Aorta (tissue), 5 donors: Measurements from ENCODE around the gene WDR59. TPM values are rescaled to one million over a fixed set of nuclear protein-coding genes. Genes with fewer than 3 reads are reported as not detected.

ENCODE experiments used
- ATAC-seq: fragments of 200-7000 bp; cut with Tn5 transposase; one replicate; pipeline ENCODE4 v1.9.1; 2022; ENCODE audit warnings: moderate library complexity; ENCODE audit not compliant: low FRiP score
- DNase-seq, 2 donors: peaks; one replicate each; pipeline ENCODE4 v3.0.0-alpha.2; 2020
- H3K27ac ChIP-seq, 2 donors: one replicate each; pipeline ENCODE4 v1.5.1; 2013; ENCODE audit warnings: low read length in 2 of 2, mild to moderate bottlenecking in 2 of 2, moderate library complexity in 2 of 2, control low read depth in 1 of 2, inconsistent platforms in 1 of 2, low read depth in 1 of 2
- H3K27me3 ChIP-seq, 2 donors: one replicate each; pipeline ENCODE4 v1.6.1; 2013; ENCODE audit warnings: control low read depth in 1 of 2, low read length in 1 of 2, mild to moderate bottlenecking in 1 of 2, moderate library complexity in 1 of 2; ENCODE audit not compliant: insufficient read depth in 2 of 2, control insufficient read depth in 1 of 2
- H3K36me3 ChIP-seq, 2 donors: one replicate each; pipeline ENCODE4 v1.6.1; 2013; ENCODE audit warnings: control low read depth in 1 of 2, low read length in 1 of 2, mild to moderate bottlenecking in 1 of 2; ENCODE audit not compliant: insufficient read depth in 2 of 2, control insufficient read depth in 1 of 2
- H3K4me1 ChIP-seq, 2 donors: one replicate each; pipeline ENCODE4 v1.6.1; 2013; ENCODE audit warnings: low read length in 2 of 2, control low read depth in 1 of 2, mild to moderate bottlenecking in 1 of 2, moderate library complexity in 1 of 2; ENCODE audit not compliant: insufficient read depth in 2 of 2, control insufficient read depth in 1 of 2
- H3K4me3 ChIP-seq, 2 donors: one replicate each; pipeline ENCODE4 v1.5.1; 2013; ENCODE audit warnings: low read length in 2 of 2, control low read depth in 1 of 2, mild to moderate bottlenecking in 1 of 2
- H3K9me3 ChIP-seq: one replicate; pipeline ENCODE4 v1.6.1; 2013; ENCODE audit warnings: mild to moderate bottlenecking, low read length; ENCODE audit not compliant: control insufficient read depth
- WGBS, 2 donors: extraction: QIAGEN DNeasy Blood & Tissue Kit; methylation state at CpG; one replicate each; pipeline ENCODE4 v1.1.7; 2013; 5-methylcytosine and 5-hydroxymethylcytosine counted together
- intact Hi-C, 2 donors: fragments of 100-400 bp; cut with DNase I; formaldehyde crosslinking; loops; one replicate each; pipeline versions ENCODE4 v1.14.2 to v1.15.0; 2022
- polyA plus RNA-seq, 2 donors: library from polyadenylated mRNA; stranded (reverse); fragments of 200-250 nt; gene quantifications; one replicate each; pipeline ENCODE4 v1.2.3, GENCODE V29; 2013
- total RNA-seq, 2 donors: library from RNA; stranded (reverse); fragmentation: NEBNext Ultra II Directional; extraction: Animal tissue kit (Norgen Biotek cat#: 25700); gene quantifications; one replicate each; pipeline ENCODE4 v1.2.1, GENCODE V29; 2021
- donor health status: healthy with polysubstance abuse.
- donor health status: Bipolar disorder and iron deficiency.
- donor health status: DM: no; HTN: no; CAD: no.
- donor health status: DM: no; HTN: no; CAD: no.
- donor health status: DM: yes; HTN: yes; CAD: no.

Gene WDR59
- total and polyA plus RNA-seq, 4 donors: 12.8 to 78.1 (median 48.3) TPM

- no peaks in the 10 kb centered on the region for H3K9me3 ChIP-seq
- no peak overlapping the region for H3K27ac ChIP-seq
- DNase-seq (no peak), ATAC-seq (no peak)
- no peaks in the 10 kb centered on the region for H3K4me1 ChIP-seq
- no peak overlapping the region for H3K4me3 ChIP-seq
- H3K27me3 ChIP-seq: no peaks in the 10 kb centered on the region
- intact Hi-C loops: no loop called here
- 90 to 92% methylated on average over 14 of the region's 14 CpGs for WGBS, 2 donors
- peaks cover 2 to 20% of the 10 kb centered on the region in 2 donors for H3K36me3 ChIP-seq
Observed at GRCh38 chr16:74896389-74897370, 88.2 kb downstream of the WDR59 start.

GRCh38 chr16:74893541-74893940 lies 91.4 kb downstream of the WDR59 start:
- no peak for DNase-seq
- ATAC-seq: no peak
- Histone ChIP-seq H3K4me1 (no peaks in the 10 kb centered on the region), H3K9me3 (no peaks in the 10 kb centered on the region), H3K27me3 (no peaks in the 10 kb centered on the region), H3K4me3 (no peak overlapping the region), H3K36me3 (peaks cover 4 to 14% of the 10 kb centered on the region in 2 donors), H3K27ac (no peak overlapping the region)
- 92 to 94% methylated on average over 4 of the region's 4 CpGs for WGBS, 2 donors
- intact Hi-C loops: no loop called here

GRCh38 chr16:74892574-74893461 lies 92.1 kb downstream of the WDR59 start:
- no peaks in the 10 kb centered on the region for H3K27me3 ChIP-seq
- ATAC-seq (no peak), DNase-seq (no peak)
- intact Hi-C loops: no loop called here
- peaks cover 6 to 16% of the 10 kb centered on the region in 2 donors for H3K36me3 ChIP-seq
- 85 to 87% methylated on average over 8 of the region's 8 CpGs for WGBS, 2 donors
- no peak overlapping the region for H3K4me3 ChIP-seq
- no peak overlapping the region for H3K27ac ChIP-seq
- no peaks in the 10 kb centered on the region for H3K9me3 ChIP-seq
- H3K4me1 ChIP-seq: no peaks in the 10 kb centered on the region

- Histone ChIP-seq H3K9me3 (no peaks in the 10 kb centered on the region), H3K4me3 (no peak overlapping the region), H3K4me1 (no peaks in the 10 kb centered on the region), H3K27ac (no peak overlapping the region), H3K27me3 (no peaks in the 10 kb centered on the region), H3K36me3 (peaks cover 7 to 22% of the 10 kb centered on the region in 2 donors)
- WGBS, 2 donors: 80 to 85% methylated on average over 6 of the region's 6 CpGs
- no peak for DNase-seq
- no peak for ATAC-seq
- intact Hi-C loops: no loop called here
Observed at GRCh38 chr16:74888888-74889287, 96.0 kb downstream of the WDR59 start.

GRCh38 chr16:74888232-74888862 lies 96.6 kb downstream of the WDR59 start:
- Histone ChIP-seq H3K4me3 (no peak overlapping the region), H3K27me3 (no peaks in the 10 kb centered on the region), H3K36me3 (peaks cover 11 to 18% of the 10 kb centered on the region in 2 donors), H3K9me3 (no peaks in the 10 kb centered on the region), H3K4me1 (no peaks in the 10 kb centered on the region), H3K27ac (no peak overlapping the region)
- ATAC-seq (no peak), DNase-seq (no peak)
- 94 to 96% methylated on average over 13 of the region's 13 CpGs for WGBS, 2 donors
- intact Hi-C loops: no loop called here

GRCh38 chr16:74887084-74887483 lies 97.8 kb downstream of the WDR59 start:
- intact Hi-C loops: no loop called here

GRCh38 chr16:74877706-74878105 lies 107.2 kb downstream of the WDR59 start:
- H3K36me3 ChIP-seq: peaks cover 5 to 7% of the 10 kb centered on the region in 2 donors
- H3K27ac ChIP-seq: no peak overlapping the region
- H3K4me3 ChIP-seq: no peak overlapping the region
- H3K4me1 ChIP-seq: no peaks in the 10 kb centered on the region
- no peaks in the 10 kb centered on the region for H3K27me3 ChIP-seq
- DNase-seq (no peak), ATAC-seq (no peak)
- intact Hi-C loops: no loop called here
- H3K9me3 ChIP-seq: no peaks in the 10 kb centered on the region
- 94% methylated on average over 7 of the region's 7 CpGs for WGBS, 2 donors

More at GRCh38 chr16:74887084-74887483, 97.8 kb downstream of the WDR59 start:
- Histone ChIP-seq H3K36me3 (peaks cover 9 to 11% of the 10 kb centered on the region in 2 donors), H3K4me1 (no peaks in the 10 kb centered on the region), H3K27me3 (no peaks in the 10 kb centered on the region), H3K27ac (no peak overlapping the region), H3K9me3 (no peaks in the 10 kb centered on the region), H3K4me3 (no peak overlapping the region)
- no peak for ATAC-seq
- no peak for DNase-seq
- 94 to 97% methylated on average over 2 of the region's 2 CpGs for WGBS, 2 donors

GRCh38 chr16:74874912-74875546 lies 109.9 kb downstream of the WDR59 start:
- Histone ChIP-seq H3K4me1 (no peaks in the 10 kb centered on the region), H3K27me3 (no peaks in the 10 kb centered on the region), H3K27ac (no peak overlapping the region), H3K4me3 (no peak overlapping the region), H3K9me3 (no peaks in the 10 kb centered on the region), H3K36me3 (peaks cover 2 to 10% of the 10 kb centered on the region in 2 donors)
- intact Hi-C loops: no loop called here
- 94 to 96% methylated on average over 13 of the region's 13 CpGs for WGBS, 2 donors
- no peak for ATAC-seq
- no peak for DNase-seq
